HepG2 (cell line): ENCODE measurements around the gene ZCCHC10. TPM values are rescaled to one million over a fixed set of nuclear protein-coding genes. Genes with fewer than 3 reads are reported as not detected.

Experiments
- ADNP ChIP-seq: sonication (generic); formaldehyde crosslinking; IDR thresholded peaks from 2 replicates; pipeline ENCODE4 v1.4.0; 2020; ENCODE audit warnings: missing genetic modification reagents
- CREM ChIP-seq, 2 experiments: sonication (generic) in 1 of 2; formaldehyde crosslinking in 1 of 2; IDR thresholded peaks; 2 replicates each; pipeline versions ENCODE4 v1.4.0 to v1.6.1; 2016 to 2020; ENCODE audit warnings: antibody characterized with exemption in 1 of 2, mild to moderate bottlenecking in 1 of 2, missing genetic modification reagents in 1 of 2
- MEIS1 ChIP-seq: sonication (generic); formaldehyde crosslinking; IDR thresholded peaks from 2 replicates; pipeline ENCODE4 v1.9.0; 2021; ENCODE audit warnings: mild to moderate bottlenecking, missing genetic modification reagents, moderate library complexity, borderline replicate concordance
- MLXIP ChIP-seq: sonication (generic); formaldehyde crosslinking; IDR thresholded peaks from 2 replicates; pipeline ENCODE4 v1.9.0; 2021; ENCODE audit warnings: missing genetic modification reagents, borderline replicate concordance
- MTF1 ChIP-seq: sonication (generic); formaldehyde crosslinking; IDR thresholded peaks from 2 replicates; pipeline ENCODE4 v1.5.0; 2020; ENCODE audit warnings: missing genetic modification reagents
- RXRB ChIP-seq: IDR thresholded peaks from 2 replicates; pipeline ENCODE4 v1.6.1; 2016; ENCODE audit warnings: borderline replicate concordance, missing genetic modification reagents, missing compliant biosample characterization
- SNAI1 ChIP-seq: sonication (generic); formaldehyde crosslinking; IDR thresholded peaks from 2 replicates; pipeline ENCODE4 v1.5.0; 2020; ENCODE audit warnings: mild to moderate bottlenecking, missing genetic modification reagents, borderline replicate concordance
- SNAPC2 ChIP-seq: sonication (generic); formaldehyde crosslinking; IDR thresholded peaks from 2 replicates; pipeline ENCODE4 v1.8.1; 2022; ENCODE audit warnings: mild to moderate bottlenecking, missing genetic modification reagents
- SRSF9 ChIP-seq: fragments of 200-400 bp; formaldehyde crosslinking; IDR thresholded peaks from 2 replicates; pipeline ENCODE4 v1.6.1; 2018; ENCODE audit warnings: borderline replicate concordance, mild to moderate bottlenecking, low read depth, low read length; ENCODE audit not compliant: insufficient read depth, poor library complexity, severe bottlenecking
- SSRP1 ChIP-seq: IDR thresholded peaks from 2 replicates; pipeline ENCODE4 v1.6.1; 2016; ENCODE audit warnings: control low read depth
- ZBTB3 ChIP-seq: sonication (generic); formaldehyde crosslinking; IDR thresholded peaks from 2 replicates; pipeline ENCODE4 v1.4.0; 2020; ENCODE audit warnings: low read depth, mild to moderate bottlenecking, moderate library complexity, missing genetic modification reagents, borderline replicate concordance
- ZC3H13 ChIP-seq: sonication (generic); formaldehyde crosslinking; IDR thresholded peaks from 2 replicates; pipeline ENCODE4 v1.8.1; 2023; ENCODE audit warnings: mild to moderate bottlenecking, missing genetic modification reagents, moderate library complexity
- ZFP91 ChIP-seq: sonication (generic); formaldehyde crosslinking; IDR thresholded peaks from 2 replicates; pipeline ENCODE4 v1.9.0; 2022; ENCODE audit warnings: missing genetic modification reagents, mild to moderate bottlenecking, borderline replicate concordance
- ZNF12 ChIP-seq: sonication (generic); formaldehyde crosslinking; IDR thresholded peaks from 2 replicates; pipeline ENCODE4 v1.5.0; 2020; ENCODE audit warnings: missing genetic modification reagents
- ZNF326 ChIP-seq: sonication (generic); formaldehyde crosslinking; IDR thresholded peaks from 2 replicates; pipeline ENCODE4 v1.4.0; 2020; ENCODE audit warnings: missing genetic modification reagents, borderline replicate concordance
- ZNF660 ChIP-seq: sonication (generic); formaldehyde crosslinking; IDR thresholded peaks from 2 replicates; pipeline ENCODE4 v1.5.1; 2020; ENCODE audit warnings: mild to moderate bottlenecking, low read depth, missing genetic modification reagents, borderline replicate concordance
- ZNF776 ChIP-seq: sonication (generic); formaldehyde crosslinking; IDR thresholded peaks from 2 replicates; pipeline ENCODE4 v1.4.0; 2020; ENCODE audit warnings: mild to moderate bottlenecking, missing genetic modification reagents
- ZNF883 ChIP-seq: sonication (generic); formaldehyde crosslinking; IDR thresholded peaks from 2 replicates; pipeline ENCODE4 v1.5.1; 2020; ENCODE audit warnings: mild to moderate bottlenecking, missing genetic modification reagents; ENCODE audit errors: not compliant biosample characterization
- ZNF891 ChIP-seq: sonication (generic); formaldehyde crosslinking; IDR thresholded peaks from 2 replicates; pipeline ENCODE4 v1.5.0; 2020; ENCODE audit warnings: mild to moderate bottlenecking, missing genetic modification reagents
- ZSCAN22 ChIP-seq: sonication (generic); formaldehyde crosslinking; IDR thresholded peaks from 2 replicates; pipeline ENCODE4 v1.4.0; 2020; ENCODE audit warnings: mild to moderate bottlenecking, missing genetic modification reagents
- polyA plus RNA-seq, 8 experiments: library from polyadenylated mRNA; depleted of rRNA in 3 of 8; stranded (reverse) in 7 of 8; unstranded in 1 of 8; fragments of >200 nt; fragmentation: Illumina TruSeq in 4 of 8; extraction: Trizol in 4 of 8; gene quantifications; 2 replicates each; pipeline versions ENCODE4 v1.2.1 to v1.2.3, GENCODE V29; 2011 to 2016; ENCODE audit warnings: low read depth in 4 of 8, missing spikeins in 1 of 8, mixed read lengths in 1 of 8; ENCODE audit not compliant: insufficient read depth in 1 of 8
- total RNA-seq, 5 experiments: library from RNA; depleted of rRNA; stranded (reverse); fragments of >200 nt; fragmentation: Illumina TruSeq; extraction: Trizol; gene quantifications; 2 replicates each; pipeline ENCODE4 v1.2.3, GENCODE V29; 2016; ENCODE audit warnings: low read depth in 1 of 5
- TF ChIP-seq, protein P1 (sequence below): sonication (generic); formaldehyde crosslinking; IDR thresholded peaks from 2 replicates; pipeline ENCODE4 v1.4.0; 2020; ENCODE audit warnings: missing genetic modification reagents

Gene ZCCHC10
- total and polyA plus RNA-seq, 2 of the 13 experiments (the other 11 are each of a cell fraction or from before 2014, with no cell fraction given): 40.7 to 48.2 TPM

DNA sequence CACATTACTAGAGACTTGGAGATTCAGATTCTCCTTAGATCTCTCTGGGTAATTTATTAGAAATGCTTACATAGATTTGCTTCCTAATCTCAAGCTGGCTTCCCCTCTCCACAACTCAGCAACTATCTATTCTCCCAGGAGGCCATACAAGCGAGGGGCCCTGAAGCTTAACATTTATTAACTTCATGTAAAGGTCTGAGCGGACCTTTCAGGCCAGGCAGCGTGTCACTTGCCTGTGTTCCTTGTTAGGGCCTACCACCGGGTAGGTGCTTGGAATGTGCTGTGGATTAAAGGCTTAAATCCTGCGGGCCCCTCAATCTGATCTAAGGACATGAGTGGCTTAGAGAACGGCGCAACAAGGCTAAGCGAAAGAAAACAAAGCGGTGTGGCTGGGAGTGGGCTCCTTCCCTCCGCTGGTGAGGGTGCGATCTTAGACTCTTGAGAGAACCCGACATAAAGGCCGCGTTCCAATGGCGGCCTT, 24.8 kb upstream of the ZCCHC10 start (continued):
- TF ChIP-seq SRSF9 (no peak), ZNF891 (CRISPR knock-in tag) (0 out of 2 replicates have a peak, but pooled peaks have one; percentile 40), ADNP (CRISPR knock-in tag) (no peak), ZNF12 (no peak), ZNF776 (CRISPR knock-in tag) (0 out of 2 replicates have a peak, but pooled peaks have one; percentile 24), ZNF326 (no peak), RXRB (CRISPR knock-in tag) (no peak), SNAPC2 (CRISPR knock-in tag) (no peak), MLXIP (CRISPR knock-in tag) (no peak), ZNF883 (CRISPR knock-in tag) (no peak), ZFP91 (CRISPR knock-in tag) (no peak), SNAI1 (CRISPR knock-in tag) (peak; percentile 71), SSRP1 (CRISPR knock-in tag) (no peak; the same call in 1 of the 2 replicates), MEIS1 (CRISPR knock-in tag) (no peak), ZC3H13 (CRISPR knock-in tag) (0 out of 2 replicates have a peak, but pooled peaks have one; percentile 75), ZNF660 (CRISPR knock-in tag) (no peak), ZSCAN22 (CRISPR knock-in tag) (0 out of 2 replicates have a peak, but pooled peaks have one; percentile 11), CREM (IDR thresholded peaks at IDR 0.05) (no peak), CREM (CRISPR knock-in tag; IDR thresholded peaks at IDR 0.05) (no peak), ZBTB3 (CRISPR knock-in tag) (no peak), MTF1 (no peak)
- TF ChIP-seq, protein P1, sequence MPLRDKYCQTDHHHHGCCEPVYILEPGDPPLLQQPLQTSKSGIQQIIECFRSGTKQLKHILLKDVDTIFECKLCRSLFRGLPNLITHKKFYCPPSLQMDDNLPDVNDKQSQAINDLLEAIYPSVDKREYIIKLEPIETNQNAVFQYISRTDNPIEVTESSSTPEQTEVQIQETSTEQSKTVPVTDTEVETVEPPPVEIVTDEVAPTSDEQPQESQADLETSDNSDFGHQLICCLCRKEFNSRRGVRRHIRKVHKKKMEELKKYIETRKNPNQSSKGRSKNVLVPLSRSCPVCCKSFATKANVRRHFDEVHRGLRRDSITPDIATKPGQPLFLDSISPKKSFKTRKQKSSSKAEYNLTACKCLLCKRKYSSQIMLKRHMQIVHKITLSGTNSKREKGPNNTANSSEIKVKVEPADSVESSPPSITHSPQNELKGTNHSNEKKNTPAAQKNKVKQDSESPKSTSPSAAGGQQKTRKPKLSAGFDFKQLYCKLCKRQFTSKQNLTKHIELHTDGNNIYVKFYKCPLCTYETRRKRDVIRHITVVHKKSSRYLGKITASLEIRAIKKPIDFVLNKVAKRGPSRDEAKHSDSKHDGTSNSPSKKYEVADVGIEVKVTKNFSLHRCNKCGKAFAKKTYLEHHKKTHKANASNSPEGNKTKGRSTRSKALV (CRISPR knock-in tag): 0 out of 2 replicates have a peak, but pooled peaks have one; percentile 13
